Ascending aorta (tissue), 2 donors: ENCODE results near the gene SCIMP. TPM values are rescaled to one million over a fixed set of nuclear protein-coding genes. Genes with fewer than 3 reads are reported as not detected.

Source experiments
- DNase-seq, 2 donors: peaks; one replicate each; pipeline ENCODE4 v3.0.0-alpha.2; 2019; ENCODE audit warnings: low spot score in 2 of 2
- H3K27ac ChIP-seq, 2 donors: fragments of 200-600 bp; sonication (generic); one replicate each; pipeline ENCODE4 v1.5.1; 2016 to 2017; ENCODE audit warnings: mild to moderate bottlenecking in 1 of 2
- H3K27me3 ChIP-seq: fragments of 200-600 bp; sonication (generic); one replicate; pipeline ENCODE4 v1.5.1; 2017
- H3K36me3 ChIP-seq, 2 donors: fragments of 200-600 bp; sonication (generic); one replicate each; pipeline ENCODE4 v1.5.1; 2016
- H3K4me1 ChIP-seq, 2 donors: fragments of 200-600 bp; sonication (generic); one replicate each; pipeline ENCODE4 v1.5.1; 2016 to 2017; ENCODE audit warnings: mild to moderate bottlenecking in 1 of 2
- H3K4me3 ChIP-seq, 2 donors: fragments of 200-600 bp; sonication (generic); one replicate each; pipeline ENCODE4 v1.5.1; 2016 to 2017; ENCODE audit warnings: mild to moderate bottlenecking in 1 of 2
- H3K9me3 ChIP-seq, 2 donors: fragments of 200-600 bp; sonication (generic); one replicate each; pipeline ENCODE4 v1.5.1; 2016
- intact Hi-C: fragments of 100-400 bp; cut with DNase I; formaldehyde crosslinking; loops from one replicate; pipeline ENCODE4 v1.15.1; 2023
- total RNA-seq: library from RNA; depleted of rRNA; stranded (reverse); fragments of >200 nt; gene quantifications from one replicate; pipeline ENCODE4 v1.1.0, GENCODE V29; 2016
- TF ChIP-seq, protein P1 (sequence below), 3 experiments: fragments of 200-600 bp in 2 of 3; fragments of 450-650 bp in 1 of 3; sonication (generic) in 2 of 3; IDR thresholded peaks; one replicate each; pipeline ENCODE4 v1.5.1; 2016 to 2019; ENCODE audit warnings: antibody characterized with exemption in 3 of 3, mild to moderate bottlenecking in 1 of 3, moderate library complexity in 1 of 3

SCIMP gene
- total RNA-seq, 1 donor from 2014 or later = 0.21 TPM

DNA sequence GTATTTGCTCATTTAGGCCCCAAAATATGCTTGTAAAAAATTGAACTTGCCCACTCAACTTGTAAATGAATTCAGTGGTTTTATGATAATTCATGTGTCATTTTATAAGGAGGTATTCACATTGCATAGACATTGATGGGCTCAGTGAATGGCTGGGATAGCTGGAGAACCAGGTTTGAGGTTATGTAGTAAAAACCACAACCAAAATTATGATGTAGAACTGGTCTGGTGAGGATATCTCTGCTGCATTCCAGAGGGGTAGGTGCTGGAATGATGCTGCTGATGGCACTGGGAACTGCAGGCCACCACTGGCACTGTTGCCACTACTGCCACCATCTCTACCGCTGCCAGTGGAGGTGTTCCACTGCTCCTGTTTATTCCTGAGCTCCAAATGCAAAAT lies 25.9 kb upstream of the SCIMP start:
- no peak overlapping the region for H3K4me3 ChIP-seq
- H3K27ac ChIP-seq = no peak overlapping the region
- no peaks in the 10 kb centered on the region for H3K4me1 ChIP-seq
- H3K27me3 ChIP-seq = no peaks in the 10 kb centered on the region
- intact Hi-C loops = no loop called here
- H3K36me3 ChIP-seq = no peaks in the 10 kb centered on the region
- H3K9me3 ChIP-seq = no peaks in the 10 kb centered on the region
- TF ChIP-seq, protein P1, sequence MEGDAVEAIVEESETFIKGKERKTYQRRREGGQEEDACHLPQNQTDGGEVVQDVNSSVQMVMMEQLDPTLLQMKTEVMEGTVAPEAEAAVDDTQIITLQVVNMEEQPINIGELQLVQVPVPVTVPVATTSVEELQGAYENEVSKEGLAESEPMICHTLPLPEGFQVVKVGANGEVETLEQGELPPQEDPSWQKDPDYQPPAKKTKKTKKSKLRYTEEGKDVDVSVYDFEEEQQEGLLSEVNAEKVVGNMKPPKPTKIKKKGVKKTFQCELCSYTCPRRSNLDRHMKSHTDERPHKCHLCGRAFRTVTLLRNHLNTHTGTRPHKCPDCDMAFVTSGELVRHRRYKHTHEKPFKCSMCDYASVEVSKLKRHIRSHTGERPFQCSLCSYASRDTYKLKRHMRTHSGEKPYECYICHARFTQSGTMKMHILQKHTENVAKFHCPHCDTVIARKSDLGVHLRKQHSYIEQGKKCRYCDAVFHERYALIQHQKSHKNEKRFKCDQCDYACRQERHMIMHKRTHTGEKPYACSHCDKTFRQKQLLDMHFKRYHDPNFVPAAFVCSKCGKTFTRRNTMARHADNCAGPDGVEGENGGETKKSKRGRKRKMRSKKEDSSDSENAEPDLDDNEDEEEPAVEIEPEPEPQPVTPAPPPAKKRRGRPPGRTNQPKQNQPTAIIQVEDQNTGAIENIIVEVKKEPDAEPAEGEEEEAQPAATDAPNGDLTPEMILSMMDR (IDR thresholded peaks at IDR 0.05) = no peak
- DNase-seq = no peak

DNA sequence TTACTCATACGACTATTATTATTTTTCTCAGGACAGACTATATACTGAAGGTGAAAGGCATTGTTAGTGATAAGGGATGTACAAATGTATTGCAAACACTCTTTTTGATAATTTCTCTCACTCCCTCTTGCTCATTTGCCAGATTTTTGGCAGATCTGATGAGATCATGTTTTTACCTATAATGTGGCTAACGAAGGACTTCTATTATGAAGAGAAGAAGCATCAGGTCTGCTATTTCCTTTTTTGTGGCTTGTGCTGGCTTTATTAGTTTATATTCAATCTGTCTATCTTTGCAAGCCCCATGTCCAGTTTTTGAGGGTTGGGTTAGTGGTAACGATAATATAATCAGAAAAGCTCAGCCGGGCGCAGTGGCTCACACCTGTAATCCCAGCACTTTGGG lies 22.5 kb upstream of the SCIMP start:
- no peak for DNase-seq
- H3K27me3 ChIP-seq = no peaks in the 10 kb centered on the region
- no peak overlapping the region for H3K27ac ChIP-seq
- H3K9me3 ChIP-seq = no peaks in the 10 kb centered on the region
- TF ChIP-seq, protein P1 (IDR thresholded peaks at IDR 0.05) = no peak
- intact Hi-C loops = loop anchor here (10.0 kb wide), 1 partner anchor 58 kb away; no protein-coding TSS in a partner anchor
- no peak overlapping the region for H3K4me3 ChIP-seq
- no peaks in the 10 kb centered on the region for H3K4me1 ChIP-seq
- no peaks in the 10 kb centered on the region for H3K36me3 ChIP-seq

DNA sequence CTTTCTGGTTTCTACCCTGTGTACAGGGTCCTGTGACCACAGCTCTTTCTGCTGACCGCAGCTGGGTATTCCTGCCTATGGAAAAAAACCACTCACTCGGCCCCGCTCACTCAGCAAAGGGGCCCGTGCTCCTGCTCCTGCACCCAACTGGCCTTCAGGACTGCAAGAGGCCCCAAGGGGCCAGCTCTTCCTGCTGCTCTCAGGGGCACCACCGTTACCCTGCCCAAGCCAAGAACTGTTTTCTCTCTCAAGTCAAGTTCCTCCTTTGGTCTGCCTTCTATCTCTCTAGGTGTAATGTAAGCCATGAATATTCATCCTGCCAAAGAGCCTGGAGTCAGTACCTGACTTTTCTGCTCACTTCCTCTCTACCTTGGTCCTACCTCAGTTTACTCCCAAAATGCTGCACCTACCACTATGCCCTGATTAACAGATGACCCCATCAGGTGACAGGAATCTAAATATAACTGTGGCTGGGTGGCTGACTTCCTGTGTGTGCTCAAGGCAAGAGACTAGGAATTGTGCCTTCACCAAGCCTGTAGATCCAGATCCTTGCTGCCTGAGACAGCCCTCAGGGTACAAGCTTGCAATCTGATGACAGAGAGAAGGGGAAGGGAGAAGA lies 20.4 kb upstream of the SCIMP start:
- Histone ChIP-seq H3K4me3 (no peak overlapping the region), H3K36me3 (no peaks in the 10 kb centered on the region), H3K4me1 (no peaks in the 10 kb centered on the region), H3K27me3 (no peaks in the 10 kb centered on the region), H3K9me3 (no peaks in the 10 kb centered on the region), H3K27ac (no peak overlapping the region)
- no peak for DNase-seq
- intact Hi-C loops = loop anchor here (10.0 kb wide), 1 partner anchor 60 kb away; no protein-coding TSS in a partner anchor
- TF ChIP-seq, protein P1 (IDR thresholded peaks at IDR 0.05) = no peak

DNA sequence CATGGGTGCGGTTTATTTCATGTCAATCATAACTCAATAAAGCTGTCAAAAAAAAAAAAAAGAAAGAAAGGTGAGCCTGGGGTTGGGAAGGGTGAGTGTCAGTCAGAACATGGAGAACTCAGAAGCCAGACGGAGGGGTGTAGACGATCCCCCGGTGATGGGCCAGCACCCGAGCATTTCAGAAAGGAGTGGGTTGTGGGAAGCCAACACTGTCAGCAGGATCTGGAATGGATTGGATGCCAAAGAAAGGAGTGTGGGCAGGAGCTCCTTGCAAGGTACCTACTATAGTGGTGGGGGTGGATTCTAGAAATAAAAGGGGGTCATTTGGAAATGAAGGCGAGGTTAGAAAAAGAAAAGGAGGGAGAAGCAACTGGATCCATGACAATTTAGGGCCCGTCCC lies 19.8 kb upstream of the SCIMP start:
- H3K9me3 ChIP-seq = no peaks in the 10 kb centered on the region
- no peak overlapping the region for H3K4me3 ChIP-seq
- no peak overlapping the region for H3K27ac ChIP-seq
- no peak for DNase-seq
- no peaks in the 10 kb centered on the region for H3K36me3 ChIP-seq
- no peaks in the 10 kb centered on the region for H3K4me1 ChIP-seq
- TF ChIP-seq, protein P1 (IDR thresholded peaks at IDR 0.05) = no peak
- intact Hi-C loops = loop anchor here (10.0 kb wide), 1 partner anchor 60 kb away; no protein-coding TSS in a partner anchor
- H3K27me3 ChIP-seq = no peaks in the 10 kb centered on the region

DNA sequence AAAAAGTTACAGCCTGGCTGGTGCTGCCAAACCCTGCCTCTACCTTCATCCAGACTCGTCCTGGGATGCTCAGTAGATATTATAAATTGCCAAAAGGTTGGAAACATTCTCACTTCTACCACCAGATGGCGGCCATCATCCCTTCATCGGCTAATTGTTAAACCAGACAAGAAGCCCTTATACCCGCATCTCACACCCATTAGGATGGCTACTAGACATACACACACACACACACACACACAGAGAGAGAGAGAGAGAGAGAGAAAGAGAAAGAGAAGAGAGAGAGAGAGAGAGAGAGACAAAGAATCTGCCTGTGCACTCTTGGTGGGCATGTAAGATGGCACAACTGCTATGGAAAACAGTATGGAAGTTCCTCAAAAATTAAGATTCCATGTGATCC lies 15.0 kb upstream of the SCIMP start:
- no peak overlapping the region for H3K27ac ChIP-seq
- no peaks in the 10 kb centered on the region for H3K9me3 ChIP-seq
- no peak overlapping the region for H3K4me3 ChIP-seq
- TF ChIP-seq, protein P1 (IDR thresholded peaks at IDR 0.05) = peak; percentile 52 to 65 (median 56)
- H3K36me3 ChIP-seq = no peaks in the 10 kb centered on the region
- DNase-seq = peak in 1 of 2 donors; percentile 78
- intact Hi-C loops = loop anchor here (5.0 to 10.0 kb wide), 2 partner anchors 65 to 188 kb away; partner anchors contain the start of gene C1QBP
- no peaks in the 10 kb centered on the region for H3K27me3 ChIP-seq
- no peaks in the 10 kb centered on the region for H3K4me1 ChIP-seq
